Heart left ventricle (tissue), 13 donors: ENCODE data around the gene IDH2.
"Not testable (repeated sequence)": the region's sequence is repeated elsewhere in the genome, so short reads cannot be mapped to it uniquely, and the experiment has no call there.

ENCODE experiments used
- CTCF ChIP-seq, 12 donors: fragments of 200-600 bp; sonication (generic) in 4 of 12; IDR thresholded peaks; one replicate each; pipeline versions ENCODE4 v1.5.0 to v1.8.0; 2018 to 2022; ENCODE audit warnings: antibody characterized with exemption in 12 of 12, mild to moderate bottlenecking in 5 of 12
- POLR2A ChIP-seq, 2 donors: fragments of 450-650 bp; IDR thresholded peaks; one replicate each; pipeline ENCODE4 v1.6.1; 2017; ENCODE audit warnings: antibody characterized with exemption in 2 of 2, mild to moderate bottlenecking in 2 of 2, moderate library complexity in 2 of 2
- donor health status: ischemic (EF 13 %, LVEDD 7.1; RV severe dilation, severe dysfunction).
- donor health status: DM: no; HTN: yes; CAD: no.
- donor health status: DM: no; HTN: no; CAD: no.
- donor health status: ischemic (EF 25% LVEDD 6.9; RV normal size, moderate dysfunction).
- donor health status: ischemic (EF 25% LVEDD 5.7; RV mildly dilated, moderate dysfunction).
- donor health status: ischemic (EF 35%, LVEDD 5.7; RV mildly dilated, moderate dysfunction).
- donor health status: nonischemic (EF 11% LVEDD 7.7; RV severe dilation, severe dysfunction).
- donor health status: DM: yes; HTN: yes; CAD: no.
- donor health status: PGD.
- donor health status: ischemic (EF 29% LVEDD 5.4; RV normal size, mild dysfunction).
- donor health status: nonischemic (EF 23%, LVEDD 6.1; RV moderate dilation, normal function).

- not testable (repeated sequence) for TF ChIP-seq CTCF, POLR2A (IDR thresholded peaks at IDR 0.05)
Observed at GRCh38 chr15:90070623-90071022, 31.6 kb downstream of the IDH2 start.
